Esophagus squamous epithelium (tissue), 4 donors: ENCODE data around the gene INSIG2.

ENCODE experiments used
- POLR2A ChIP-seq, 4 donors: fragments of 450-650 bp; IDR thresholded peaks; one replicate each; pipeline ENCODE4 v1.6.1; 2017; ENCODE audit warnings: antibody characterized with exemption in 4 of 4, mild to moderate bottlenecking in 4 of 4, moderate library complexity in 3 of 4
- TF ChIP-seq, protein P1 (sequence below), 6 experiments: fragments of 450-650 bp in 4 of 6; fragments of 200-600 bp in 2 of 6; sonication (generic) in 2 of 6; IDR thresholded peaks; one replicate each; pipeline ENCODE4 v1.5.1; 2016 to 2019; ENCODE audit warnings: antibody characterized with exemption in 6 of 6, mild to moderate bottlenecking in 4 of 6, moderate library complexity in 4 of 6

DNA sequence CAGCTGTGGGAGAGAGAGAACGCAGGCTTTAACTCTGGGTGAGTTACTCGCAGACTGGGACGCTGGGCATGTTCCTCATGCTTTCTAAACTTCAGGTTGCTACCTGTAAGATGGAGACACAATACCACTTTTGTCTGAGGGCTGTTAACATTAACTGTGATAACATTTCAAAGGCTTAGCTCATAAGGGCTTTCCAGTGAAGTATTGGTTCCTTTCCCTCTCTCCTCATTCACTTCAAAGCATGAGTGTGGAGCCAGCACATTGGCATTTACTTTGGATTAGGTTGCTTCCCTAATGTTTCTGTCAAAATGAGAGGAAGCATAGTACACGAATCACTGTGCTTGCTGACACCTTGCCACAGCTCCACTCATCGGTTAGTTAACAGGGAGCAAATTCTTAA is 30.2 kb downstream of the INSIG2 start:
- TF ChIP-seq POLR2A (IDR thresholded peaks at IDR 0.05), result no peak
- TF ChIP-seq, protein P1, sequence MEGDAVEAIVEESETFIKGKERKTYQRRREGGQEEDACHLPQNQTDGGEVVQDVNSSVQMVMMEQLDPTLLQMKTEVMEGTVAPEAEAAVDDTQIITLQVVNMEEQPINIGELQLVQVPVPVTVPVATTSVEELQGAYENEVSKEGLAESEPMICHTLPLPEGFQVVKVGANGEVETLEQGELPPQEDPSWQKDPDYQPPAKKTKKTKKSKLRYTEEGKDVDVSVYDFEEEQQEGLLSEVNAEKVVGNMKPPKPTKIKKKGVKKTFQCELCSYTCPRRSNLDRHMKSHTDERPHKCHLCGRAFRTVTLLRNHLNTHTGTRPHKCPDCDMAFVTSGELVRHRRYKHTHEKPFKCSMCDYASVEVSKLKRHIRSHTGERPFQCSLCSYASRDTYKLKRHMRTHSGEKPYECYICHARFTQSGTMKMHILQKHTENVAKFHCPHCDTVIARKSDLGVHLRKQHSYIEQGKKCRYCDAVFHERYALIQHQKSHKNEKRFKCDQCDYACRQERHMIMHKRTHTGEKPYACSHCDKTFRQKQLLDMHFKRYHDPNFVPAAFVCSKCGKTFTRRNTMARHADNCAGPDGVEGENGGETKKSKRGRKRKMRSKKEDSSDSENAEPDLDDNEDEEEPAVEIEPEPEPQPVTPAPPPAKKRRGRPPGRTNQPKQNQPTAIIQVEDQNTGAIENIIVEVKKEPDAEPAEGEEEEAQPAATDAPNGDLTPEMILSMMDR (IDR thresholded peaks at IDR 0.05), result no peak
